GM12892 (cell line): ENCODE measurements around the gene ATP2B3.

Source experiments
- DNase-seq: peaks from one replicate; pipeline ENCODE4 v3.0.0; 2011; ENCODE audit not compliant: insufficient read length
- FAIRE-seq: peaks from 2 replicates; lab custom pipeline; 2011; peaks lifted over from hg19 to GRCh38; lab: Jason Lieb, UNC
- POLR2A ChIP-seq: IDR thresholded peaks from 2 replicates; pipeline ENCODE4 v1.6.1; 2011; ENCODE audit warnings: low read depth, low read length, control low read depth
- POLR2AphosphoS5 ChIP-seq: IDR thresholded peaks from 2 replicates; pipeline ENCODE4 v1.6.1; 2011; ENCODE audit warnings: low read depth, low read length, control low read depth
- TAF1 ChIP-seq: IDR thresholded peaks from 2 replicates; pipeline ENCODE4 v1.6.1; 2011; ENCODE audit warnings: low read depth, mild to moderate bottlenecking, control low read depth, low read length, borderline replicate concordance

The ATP2B3 gene

GRCh38 chrX:153476666-153477363, 40.6 kb upstream of the ATP2B3 start:
- no peak for FAIRE-seq
- TF ChIP-seq POLR2A (no peak), TAF1 (no peak), POLR2AphosphoS5 (no peak)
- no peak for DNase-seq

- TF ChIP-seq POLR2AphosphoS5 = no peak
- TF ChIP-seq POLR2A = no peak
- TF ChIP-seq TAF1 = no peak
- FAIRE-seq (no peak), DNase-seq (no peak)
Measured at GRCh38 chrX:153477364-153477857, 40.0 kb upstream of the ATP2B3 start.

DNA sequence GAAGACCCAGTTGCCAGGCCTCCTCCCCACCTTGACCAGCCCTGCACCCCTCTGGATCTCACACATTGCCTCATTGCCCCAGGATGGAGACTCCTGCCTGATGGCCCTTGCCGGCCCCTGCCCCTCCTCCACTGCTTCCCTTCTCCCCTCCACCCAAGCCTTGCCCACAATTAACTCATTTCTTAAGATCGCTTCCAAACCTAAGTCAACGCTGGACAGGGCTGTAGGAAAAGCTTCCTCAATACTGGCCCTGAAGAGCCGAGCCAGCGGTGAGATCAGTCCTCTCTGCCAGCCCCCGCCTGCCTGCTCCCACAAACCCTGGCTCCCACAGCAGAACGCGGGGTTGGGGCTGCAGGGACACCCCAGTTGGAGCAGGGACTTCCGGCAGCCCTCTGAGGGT, 39.5 kb upstream of the ATP2B3 start:
- no peak for FAIRE-seq
- DNase-seq = no peak
- TF ChIP-seq POLR2AphosphoS5 = no peak
- no peak for TF ChIP-seq TAF1
- no peak for TF ChIP-seq POLR2A

DNA sequence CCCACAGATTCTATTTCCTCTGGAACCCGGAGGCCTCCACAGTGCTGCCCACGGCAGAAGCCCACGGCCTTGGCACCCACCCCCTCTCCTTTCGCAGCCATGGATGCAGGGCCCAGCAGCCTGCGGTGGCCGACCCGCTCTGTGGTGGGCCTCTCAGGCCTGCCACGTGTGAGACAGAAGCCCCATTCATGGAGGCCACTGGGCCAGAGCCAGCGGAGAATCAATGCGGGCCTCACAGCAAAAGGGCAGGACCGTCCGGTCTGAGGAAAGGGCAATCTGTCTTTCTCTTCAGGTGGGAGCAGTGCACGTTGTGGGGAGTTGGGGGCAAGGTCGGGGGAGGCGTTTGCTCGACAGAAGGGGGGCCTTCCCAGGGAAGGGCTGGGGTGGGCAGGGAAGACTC, 38.7 kb upstream of the ATP2B3 start:
- DNase-seq (no peak), FAIRE-seq (no peak)
- TF ChIP-seq POLR2A = no peak
- TF ChIP-seq POLR2AphosphoS5 = no peak

DNA sequence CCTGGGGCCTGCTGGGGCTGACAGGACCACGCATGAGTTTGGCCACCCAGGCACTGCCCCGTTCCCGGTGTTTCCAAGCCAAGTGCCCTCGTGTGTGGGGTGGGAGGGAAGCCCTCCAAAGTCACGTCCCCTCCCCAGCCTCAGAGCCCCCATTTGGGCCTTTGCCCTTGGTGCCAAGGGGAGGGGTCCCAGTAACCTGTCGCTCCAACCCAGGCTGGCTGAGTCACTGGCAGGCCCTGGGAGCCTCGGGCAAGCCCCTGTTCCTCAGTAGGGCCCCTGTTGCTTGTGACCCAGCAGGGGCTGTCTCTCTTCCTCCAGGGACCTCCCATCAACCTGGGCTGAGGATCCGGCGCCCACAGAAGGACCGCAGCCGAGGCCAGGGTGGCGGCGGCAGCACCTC, 36.4 kb upstream of the ATP2B3 start:
- DNase-seq (no peak), FAIRE-seq (no peak)
- TF ChIP-seq TAF1 (no peak), POLR2AphosphoS5 (no peak), POLR2A (no peak)

DNA sequence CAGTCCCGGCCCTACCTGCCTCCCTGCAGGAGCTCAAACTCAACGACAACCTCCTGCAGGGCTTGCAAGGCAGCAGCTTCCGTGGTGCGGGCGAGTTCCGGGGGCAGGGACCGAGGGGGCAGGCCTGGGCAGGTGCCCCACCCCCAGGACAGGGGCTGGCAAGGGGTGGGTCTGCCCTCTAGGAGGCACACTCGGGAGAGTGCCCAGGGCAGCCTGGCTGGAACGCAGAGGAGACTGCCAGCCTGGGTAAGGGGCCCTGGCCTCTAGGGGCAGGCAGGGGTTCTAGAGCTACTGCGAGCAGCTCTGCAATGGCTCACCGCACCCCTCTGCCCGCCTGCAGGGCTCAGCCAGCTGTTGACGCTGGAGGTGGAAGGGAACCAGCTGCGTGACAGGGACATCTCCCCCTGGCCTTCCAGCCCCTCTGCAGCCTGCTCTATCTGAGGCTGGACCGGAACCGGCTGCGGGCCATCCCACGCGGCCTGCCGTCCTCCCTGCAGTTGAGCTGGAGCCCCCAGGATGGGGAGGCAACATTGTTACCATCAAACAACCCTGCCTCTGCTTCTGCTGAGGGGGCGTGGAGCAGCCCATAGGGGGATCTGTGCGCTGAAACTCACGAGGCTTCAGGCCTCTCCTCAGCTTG, 34.9 kb upstream of the ATP2B3 start:
- DNase-seq (no peak), FAIRE-seq (no peak)
- TF ChIP-seq POLR2A = no peak
- no peak for TF ChIP-seq TAF1
- TF ChIP-seq POLR2AphosphoS5 = no peak

- TF ChIP-seq POLR2A = no peak
- no peak for TF ChIP-seq TAF1
- TF ChIP-seq POLR2AphosphoS5 = no peak
- DNase-seq (no peak), FAIRE-seq (no peak)
Measured at GRCh38 chrX:153485396-153486080, 31.9 kb upstream of the ATP2B3 start.

DNA sequence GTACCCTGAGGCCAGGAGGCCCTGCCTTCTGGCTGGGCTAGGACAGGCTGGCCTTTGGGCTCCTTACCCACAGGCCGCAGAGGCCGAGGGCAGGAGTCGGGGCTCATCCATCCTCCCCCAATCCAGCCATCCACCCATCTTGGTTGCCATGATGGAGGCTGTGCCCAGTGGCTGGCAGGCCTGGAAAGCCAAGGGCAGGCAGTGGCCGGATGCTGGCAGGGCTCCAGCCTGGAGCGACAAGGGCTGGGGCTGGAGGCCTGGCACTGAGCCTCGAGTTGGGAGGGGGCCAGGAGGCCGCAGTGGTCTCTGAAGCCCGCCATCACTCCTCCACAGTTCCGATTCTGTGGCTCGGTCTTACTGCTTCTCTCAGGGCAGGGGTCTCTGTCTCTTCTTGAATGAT, 31.3 kb upstream of the ATP2B3 start:
- no peak for FAIRE-seq
- DNase-seq = no peak
- no peak for TF ChIP-seq TAF1
- TF ChIP-seq POLR2AphosphoS5 = no peak
- TF ChIP-seq POLR2A = no peak

GRCh38 chrX:153487590-153488071, 29.8 kb upstream of the ATP2B3 start:
- no peak for DNase-seq
- FAIRE-seq = no peak
- no peak for TF ChIP-seq POLR2AphosphoS5
- no peak for TF ChIP-seq POLR2A
- no peak for TF ChIP-seq TAF1

DNA sequence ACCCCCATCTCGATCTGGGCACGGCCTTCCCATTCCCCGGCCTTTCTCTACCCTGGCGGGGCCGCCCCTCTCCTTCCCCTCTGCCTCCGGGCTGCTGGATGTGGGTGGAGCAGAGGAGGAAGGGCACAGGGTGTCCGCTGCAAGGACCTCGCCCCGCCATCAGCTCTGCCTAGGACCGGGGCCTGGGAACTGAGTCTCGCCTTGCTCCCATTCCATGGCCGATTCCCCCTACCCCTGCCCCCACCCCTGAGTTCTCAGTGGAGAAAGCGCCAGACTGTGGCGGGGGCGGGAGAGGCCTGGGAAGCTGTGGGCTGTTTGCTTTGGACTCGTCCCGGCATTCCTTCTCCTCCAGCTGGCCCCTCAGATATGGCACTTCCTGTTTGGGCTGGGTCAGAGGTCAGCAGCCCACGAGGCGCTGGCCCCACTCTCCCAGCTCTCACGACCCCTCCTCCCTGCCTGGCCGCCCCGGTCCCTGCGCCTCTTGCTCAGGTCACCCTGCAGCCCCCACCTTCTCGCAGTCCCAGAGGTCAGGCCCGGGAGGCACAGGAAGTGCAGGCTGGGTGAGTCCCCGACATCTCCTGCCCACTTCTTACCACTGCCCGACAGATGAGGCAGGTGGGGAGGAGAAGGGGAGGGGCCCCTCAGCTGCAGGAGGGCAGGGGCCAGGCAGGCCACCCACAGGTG, 29.1 kb upstream of the ATP2B3 start:
- FAIRE-seq = no peak
- no peak for TF ChIP-seq TAF1
- TF ChIP-seq POLR2A = no peak
- TF ChIP-seq POLR2AphosphoS5 = no peak
- DNase-seq = no peak
